Measurements from ENCODE around the gene USP37.
A peak's percentile ranks its signal among the peaks of the same experiment; 100 is the strongest.

USP37 gene

DNA sequence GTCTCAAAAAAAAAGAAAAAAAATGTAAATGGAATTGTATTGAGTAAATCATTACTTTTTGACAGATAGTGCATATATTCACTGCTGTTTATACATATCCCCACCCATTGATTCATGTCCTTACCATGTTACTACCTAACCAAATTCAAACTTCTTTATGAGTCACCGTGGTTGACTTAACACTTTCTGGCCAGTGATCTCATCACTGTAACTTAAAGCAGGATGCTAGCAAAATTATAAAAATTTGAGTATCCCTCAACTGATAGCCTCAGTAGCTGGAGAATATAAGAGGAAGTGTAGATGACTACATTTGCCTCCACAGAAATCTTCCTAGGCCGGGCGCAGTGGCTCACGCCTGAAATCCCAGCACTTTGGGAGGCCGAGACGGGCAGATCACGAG, 13.9 kb upstream of the USP37 start:
- DNase-seq (ENCODE audit: low read depth in 1 of 2, low spot score in 1 of 2), result no peak
- no peaks in the 10 kb centered on the region for H3K27me3 ChIP-seq (ENCODE audit: insufficient read depth, poor library complexity, severe bottlenecking)
- TF ChIP-seq, protein P1, sequence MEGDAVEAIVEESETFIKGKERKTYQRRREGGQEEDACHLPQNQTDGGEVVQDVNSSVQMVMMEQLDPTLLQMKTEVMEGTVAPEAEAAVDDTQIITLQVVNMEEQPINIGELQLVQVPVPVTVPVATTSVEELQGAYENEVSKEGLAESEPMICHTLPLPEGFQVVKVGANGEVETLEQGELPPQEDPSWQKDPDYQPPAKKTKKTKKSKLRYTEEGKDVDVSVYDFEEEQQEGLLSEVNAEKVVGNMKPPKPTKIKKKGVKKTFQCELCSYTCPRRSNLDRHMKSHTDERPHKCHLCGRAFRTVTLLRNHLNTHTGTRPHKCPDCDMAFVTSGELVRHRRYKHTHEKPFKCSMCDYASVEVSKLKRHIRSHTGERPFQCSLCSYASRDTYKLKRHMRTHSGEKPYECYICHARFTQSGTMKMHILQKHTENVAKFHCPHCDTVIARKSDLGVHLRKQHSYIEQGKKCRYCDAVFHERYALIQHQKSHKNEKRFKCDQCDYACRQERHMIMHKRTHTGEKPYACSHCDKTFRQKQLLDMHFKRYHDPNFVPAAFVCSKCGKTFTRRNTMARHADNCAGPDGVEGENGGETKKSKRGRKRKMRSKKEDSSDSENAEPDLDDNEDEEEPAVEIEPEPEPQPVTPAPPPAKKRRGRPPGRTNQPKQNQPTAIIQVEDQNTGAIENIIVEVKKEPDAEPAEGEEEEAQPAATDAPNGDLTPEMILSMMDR (IDR thresholded peaks at IDR 0.05; ENCODE audit: insufficient read depth, low read length), result no peak
- peak; percentile 16; the same call in 1 of the 2 replicates for TF ChIP-seq SPI1 (IDR thresholded peaks at IDR 0.05; ENCODE audit: borderline replicate concordance, low read depth)
- H3K4me3 ChIP-seq (replicated peaks; ENCODE audit: insufficient read depth, low read length), result no peak overlapping the region
- no peak overlapping the region for H3K27ac ChIP-seq (replicated peaks)

DNA sequence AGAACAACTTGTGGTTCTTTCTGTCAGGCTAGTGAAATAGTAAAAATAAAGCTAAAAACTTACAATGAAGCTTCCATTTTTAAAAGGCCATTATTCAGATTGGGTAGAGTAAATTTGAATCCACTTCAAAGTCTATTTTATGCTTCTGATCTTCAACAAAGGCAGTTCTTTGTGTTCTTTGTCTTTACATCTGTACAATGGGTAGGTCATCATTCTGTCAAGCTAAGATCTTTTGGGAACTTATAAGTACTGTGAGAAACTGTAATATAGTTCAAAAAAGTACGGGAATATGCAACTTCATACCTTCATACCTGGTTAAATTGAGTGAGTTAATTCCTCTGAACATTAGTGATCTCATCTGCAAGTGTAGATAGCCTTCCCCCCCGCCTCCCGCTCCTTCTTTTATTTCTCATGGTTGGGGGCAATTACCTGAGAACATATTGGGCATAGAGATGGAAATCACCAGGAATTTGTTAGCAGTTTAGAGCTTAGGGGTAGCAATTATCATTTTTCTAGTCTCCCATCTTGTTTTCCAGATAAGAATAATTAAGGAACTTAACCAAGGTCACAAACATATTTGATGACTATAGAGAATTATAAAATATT, 10.2 kb upstream of the USP37 start:
- H3K27ac ChIP-seq (replicated peaks), result no peak overlapping the region
- TF ChIP-seq, protein P2, sequence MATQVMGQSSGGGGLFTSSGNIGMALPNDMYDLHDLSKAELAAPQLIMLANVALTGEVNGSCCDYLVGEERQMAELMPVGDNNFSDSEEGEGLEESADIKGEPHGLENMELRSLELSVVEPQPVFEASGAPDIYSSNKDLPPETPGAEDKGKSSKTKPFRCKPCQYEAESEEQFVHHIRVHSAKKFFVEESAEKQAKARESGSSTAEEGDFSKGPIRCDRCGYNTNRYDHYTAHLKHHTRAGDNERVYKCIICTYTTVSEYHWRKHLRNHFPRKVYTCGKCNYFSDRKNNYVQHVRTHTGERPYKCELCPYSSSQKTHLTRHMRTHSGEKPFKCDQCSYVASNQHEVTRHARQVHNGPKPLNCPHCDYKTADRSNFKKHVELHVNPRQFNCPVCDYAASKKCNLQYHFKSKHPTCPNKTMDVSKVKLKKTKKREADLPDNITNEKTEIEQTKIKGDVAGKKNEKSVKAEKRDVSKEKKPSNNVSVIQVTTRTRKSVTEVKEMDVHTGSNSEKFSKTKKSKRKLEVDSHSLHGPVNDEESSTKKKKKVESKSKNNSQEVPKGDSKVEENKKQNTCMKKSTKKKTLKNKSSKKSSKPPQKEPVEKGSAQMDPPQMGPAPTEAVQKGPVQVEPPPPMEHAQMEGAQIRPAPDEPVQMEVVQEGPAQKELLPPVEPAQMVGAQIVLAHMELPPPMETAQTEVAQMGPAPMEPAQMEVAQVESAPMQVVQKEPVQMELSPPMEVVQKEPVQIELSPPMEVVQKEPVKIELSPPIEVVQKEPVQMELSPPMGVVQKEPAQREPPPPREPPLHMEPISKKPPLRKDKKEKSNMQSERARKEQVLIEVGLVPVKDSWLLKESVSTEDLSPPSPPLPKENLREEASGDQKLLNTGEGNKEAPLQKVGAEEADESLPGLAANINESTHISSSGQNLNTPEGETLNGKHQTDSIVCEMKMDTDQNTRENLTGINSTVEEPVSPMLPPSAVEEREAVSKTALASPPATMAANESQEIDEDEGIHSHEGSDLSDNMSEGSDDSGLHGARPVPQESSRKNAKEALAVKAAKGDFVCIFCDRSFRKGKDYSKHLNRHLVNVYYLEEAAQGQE (IDR thresholded peaks at IDR 0.05; ENCODE audit: insufficient replicate concordance, low read depth), result no peak
- TF ChIP-seq SPI1 (IDR thresholded peaks at IDR 0.05; ENCODE audit: borderline replicate concordance, low read depth) (no peak), GABPA (IDR thresholded peaks at IDR 0.05; ENCODE audit: low read depth) (no peak), POLR2AphosphoS5 (IDR thresholded peaks at IDR 0.05; ENCODE audit: low read depth) (no peak)
- TF ChIP-seq, protein P1 (IDR thresholded peaks at IDR 0.05; ENCODE audit: insufficient read depth, low read length), result no peak
- no peak overlapping the region for H3K4me3 ChIP-seq (replicated peaks; ENCODE audit: insufficient read depth, low read length)
- no peaks in the 10 kb centered on the region for H3K27me3 ChIP-seq (ENCODE audit: insufficient read depth, poor library complexity, severe bottlenecking)
- no peak for DNase-seq (ENCODE audit: low read depth in 1 of 2, low spot score in 1 of 2)

DNA sequence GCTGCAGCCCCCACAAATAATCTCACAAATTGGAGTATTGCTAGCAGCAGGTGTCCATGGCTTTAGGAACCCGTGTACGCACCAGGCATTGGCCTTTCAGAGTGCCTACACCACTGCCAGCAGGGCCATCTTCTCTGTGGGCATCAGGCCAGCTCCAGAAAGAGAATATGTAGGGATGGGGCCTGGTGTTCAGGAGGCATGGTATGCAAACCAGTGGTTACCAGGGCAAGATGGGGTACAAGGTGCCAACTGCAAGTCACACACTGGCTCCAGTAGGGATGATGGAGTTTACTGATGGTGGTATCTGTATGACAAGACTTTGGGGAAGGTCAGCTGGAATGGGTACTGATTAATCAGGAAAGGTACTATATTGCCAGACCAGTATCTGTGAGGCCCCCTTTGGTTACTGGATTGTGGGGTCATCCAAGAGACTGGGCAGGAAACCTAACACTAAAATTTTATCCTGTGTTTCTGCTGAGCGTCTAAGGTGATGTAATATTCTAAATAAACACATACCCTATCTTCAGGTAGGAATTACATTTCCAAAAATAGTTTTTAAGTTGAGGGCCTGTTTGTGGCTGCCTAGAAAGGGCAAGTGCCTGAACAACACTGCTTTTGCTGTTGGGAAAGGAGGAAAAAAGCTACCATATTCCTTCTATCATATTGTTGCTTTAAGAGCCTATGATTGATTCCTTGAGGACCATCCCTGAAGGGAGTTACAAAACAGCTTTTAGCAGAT, 9.5 kb upstream of the USP37 start:
- no peak overlapping the region for H3K4me3 ChIP-seq (replicated peaks; ENCODE audit: insufficient read depth, low read length)
- no peaks in the 10 kb centered on the region for H3K27me3 ChIP-seq (ENCODE audit: insufficient read depth, poor library complexity, severe bottlenecking)
- H3K27ac ChIP-seq (replicated peaks), result no peak overlapping the region
- TF ChIP-seq, protein P1 (IDR thresholded peaks at IDR 0.05; ENCODE audit: insufficient read depth, low read length), result no peak
- TF ChIP-seq, protein P2 (IDR thresholded peaks at IDR 0.05; ENCODE audit: insufficient replicate concordance, low read depth), result no peak
- TF ChIP-seq SPI1 (IDR thresholded peaks at IDR 0.05; ENCODE audit: borderline replicate concordance, low read depth), result no peak
- no peak for TF ChIP-seq GABPA (IDR thresholded peaks at IDR 0.05; ENCODE audit: low read depth)
- no peak for DNase-seq (ENCODE audit: low read depth in 1 of 2, low spot score in 1 of 2)

Measured in HL-60 (cell line).